ENCODE measurements around the gene CD48. TPM values are rescaled to one million over a fixed set of nuclear protein-coding genes. Genes with fewer than 3 reads are reported as not detected.

CD48 gene
- total and polyA plus RNA-seq, 4 donors: 2.5 to 10.0 (median 5.1) TPM

- WGBS: 87% methylated on average over 5 of the region's 5 CpGs
- H3K4me3 ChIP-seq (ENCODE audit: low read depth in 1 of 3, low read length in 3 of 3): no peak overlapping the region
- no peak overlapping the region for H3K27ac ChIP-seq (ENCODE audit: low read depth in 1 of 2, low read length in 2 of 2)
- no peaks in the 10 kb centered on the region for H3K27me3 ChIP-seq (ENCODE audit: control insufficient read depth in 4 of 4, insufficient read depth in 4 of 4, low read length in 3 of 4)
- TF ChIP-seq EGR1 (IDR thresholded peaks at IDR 0.05; ENCODE audit: low read depth in 2 of 2) (no peak), REST (IDR thresholded peaks at IDR 0.05) (no peak), NR2F2 (IDR thresholded peaks at IDR 0.05) (no peak), FOXA2 (IDR thresholded peaks at IDR 0.05) (no peak), GABPA (IDR thresholded peaks at IDR 0.05 in 1 of 2, conservative IDR thresholded peaks at IDR 0.05 in 1 of 2) (no peak), HNF4A (conservative IDR thresholded peaks at IDR 0.05) (no peak), JUND (IDR thresholded peaks at IDR 0.05) (no peak), FOXA1 (IDR thresholded peaks at IDR 0.05) (no peak), YY1 (IDR thresholded peaks at IDR 0.05) (no peak), HNF4G (IDR thresholded peaks at IDR 0.05) (no peak), TAF1 (conservative IDR thresholded peaks at IDR 0.05) (no peak)
- TF ChIP-seq, protein P1, sequence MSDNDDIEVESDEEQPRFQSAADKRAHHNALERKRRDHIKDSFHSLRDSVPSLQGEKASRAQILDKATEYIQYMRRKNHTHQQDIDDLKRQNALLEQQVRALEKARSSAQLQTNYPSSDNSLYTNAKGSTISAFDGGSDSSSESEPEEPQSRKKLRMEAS (IDR thresholded peaks at IDR 0.05): no peak
- TF ChIP-seq, protein P2, sequence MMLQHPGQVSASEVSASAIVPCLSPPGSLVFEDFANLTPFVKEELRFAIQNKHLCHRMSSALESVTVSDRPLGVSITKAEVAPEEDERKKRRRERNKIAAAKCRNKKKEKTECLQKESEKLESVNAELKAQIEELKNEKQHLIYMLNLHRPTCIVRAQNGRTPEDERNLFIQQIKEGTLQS (IDR thresholded peaks at IDR 0.05): no peak
- peaks cover 0 to 2% (median under 1%) of the 10 kb centered on the region in 4 donors for H3K9me3 ChIP-seq (ENCODE audit: control insufficient read depth in 4 of 4, low read length in 3 of 4)
- H3K36me3 ChIP-seq (ENCODE audit: control insufficient read depth in 4 of 4, insufficient read depth in 3 of 4, low read depth in 1 of 4, low read length in 3 of 4): no peaks in the 10 kb centered on the region
- H3K9ac ChIP-seq (ENCODE audit: low read depth in 1 of 2, low read length in 2 of 2): no peak overlapping the region
- no peaks in the 10 kb centered on the region for H3K4me1 ChIP-seq (ENCODE audit: control insufficient read depth in 4 of 4, insufficient read depth in 4 of 4, low read length in 3 of 4)
- DNase-seq (ENCODE audit: low spot score): no peak
Measured at GRCh38 chr1:160740133-160740688, 28.6 kb upstream of the CD48 start.

DNA sequence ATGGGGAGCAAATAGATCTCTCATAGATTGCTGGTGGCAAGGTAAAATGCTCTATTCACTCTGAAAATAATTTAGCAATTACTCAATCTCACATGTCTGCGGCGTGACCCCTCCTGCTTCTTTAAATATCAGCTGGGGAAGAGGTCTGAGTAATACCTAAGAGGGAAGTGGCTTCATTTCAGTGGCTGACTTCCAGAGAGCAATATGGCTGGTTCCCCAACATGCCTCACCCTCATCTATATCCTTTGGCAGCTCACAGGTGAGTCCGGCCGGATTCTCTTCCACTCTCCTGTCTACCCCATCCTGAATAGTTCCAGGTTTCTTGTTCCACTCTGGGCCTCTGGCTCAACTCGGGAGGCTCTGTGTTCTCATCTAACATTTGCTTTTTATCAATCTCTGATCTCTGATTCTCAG, 27.5 kb upstream of the CD48 start, which contains the start of gene SLAMF7:
Gene SLAMF7 (plus strand): TSS at position 150 of the 414 bp plus-strand sequence. CDS start 55 bp downstream, at position 205.
- no peaks in the 10 kb centered on the region for H3K36me3 ChIP-seq (ENCODE audit: control insufficient read depth in 4 of 4, insufficient read depth in 3 of 4, low read depth in 1 of 4, low read length in 3 of 4)
- peak within 1 kb of the TSS in 1 of 2 donors; percentile 3 for H3K9ac ChIP-seq (ENCODE audit: low read depth in 1 of 2, low read length in 2 of 2)
- no peak for DNase-seq (ENCODE audit: low spot score)
- 75% methylated on average over 5 of the region's 5 CpGs for WGBS
- no peak within 1 kb of the TSS for H3K4me3 ChIP-seq (ENCODE audit: low read depth in 1 of 3, low read length in 3 of 3)
- no peak for TF ChIP-seq RAD21 (IDR thresholded peaks at IDR 0.05)
- peak; percentile 22 for TF ChIP-seq YY1 (IDR thresholded peaks at IDR 0.05)
- no peaks in the 10 kb centered on the region for H3K4me1 ChIP-seq (ENCODE audit: control insufficient read depth in 4 of 4, insufficient read depth in 4 of 4, low read length in 3 of 4)
- H3K9me3 ChIP-seq (ENCODE audit: control insufficient read depth in 4 of 4, low read length in 3 of 4): peaks cover 0 to 3% (median under 1%) of the 10 kb centered on the region in 4 donors
- no peaks in the 10 kb centered on the region for H3K27me3 ChIP-seq (ENCODE audit: control insufficient read depth in 4 of 4, insufficient read depth in 4 of 4, low read length in 3 of 4)
- peak within 1 kb of the TSS in 1 of 2 donors; percentile 39 for H3K27ac ChIP-seq (ENCODE audit: low read depth in 1 of 2, low read length in 2 of 2)

DNA sequence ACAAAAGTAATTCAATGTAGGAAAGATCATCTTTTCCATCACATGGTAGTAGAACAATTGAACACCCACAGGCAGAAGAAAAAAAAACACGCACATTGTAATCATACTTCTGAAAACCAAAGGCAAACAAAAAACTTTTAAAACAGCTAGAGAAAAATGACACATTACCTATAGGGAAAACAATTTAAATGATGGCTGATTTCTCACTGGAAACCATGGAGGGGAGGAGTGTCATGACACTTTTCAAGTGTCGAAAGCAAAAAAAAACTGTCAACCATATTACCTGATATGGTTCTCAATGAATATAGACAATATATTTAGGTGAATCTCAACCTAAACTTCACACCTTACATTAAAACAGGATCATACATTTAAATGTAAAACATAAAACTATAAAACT, 26.6 kb upstream of the CD48 start:
- H3K4me3 ChIP-seq (ENCODE audit: low read depth in 1 of 3, low read length in 3 of 3): no peak overlapping the region
- WGBS: 90% methylated on average over 2 of the region's 2 CpGs
- no peaks in the 10 kb centered on the region for H3K27me3 ChIP-seq (ENCODE audit: control insufficient read depth in 4 of 4, insufficient read depth in 4 of 4, low read length in 3 of 4)
- no peak for DNase-seq (ENCODE audit: low spot score)
- no peaks in the 10 kb centered on the region for H3K4me1 ChIP-seq (ENCODE audit: control insufficient read depth in 4 of 4, insufficient read depth in 4 of 4, low read length in 3 of 4)
- H3K9ac ChIP-seq (ENCODE audit: low read depth in 1 of 2, low read length in 2 of 2): no peak overlapping the region
- no peak overlapping the region for H3K27ac ChIP-seq (ENCODE audit: low read depth in 1 of 2, low read length in 2 of 2)
- H3K36me3 ChIP-seq (ENCODE audit: control insufficient read depth in 4 of 4, insufficient read depth in 3 of 4, low read depth in 1 of 4, low read length in 3 of 4): no peaks in the 10 kb centered on the region
- H3K9me3 ChIP-seq (ENCODE audit: control insufficient read depth in 4 of 4, low read length in 3 of 4): peaks cover 0 to 3% (median under 1%) of the 10 kb centered on the region in 4 donors
- TF ChIP-seq JUND (IDR thresholded peaks at IDR 0.05) (no peak), GABPA (IDR thresholded peaks at IDR 0.05 in 1 of 2, conservative IDR thresholded peaks at IDR 0.05 in 1 of 2) (no peak), EGR1 (IDR thresholded peaks at IDR 0.05; ENCODE audit: low read depth in 2 of 2) (no peak), HNF4G (IDR thresholded peaks at IDR 0.05) (no peak), TAF1 (conservative IDR thresholded peaks at IDR 0.05) (no peak), HNF4A (conservative IDR thresholded peaks at IDR 0.05) (no peak), NR2F2 (IDR thresholded peaks at IDR 0.05) (no peak), YY1 (IDR thresholded peaks at IDR 0.05) (no peak), REST (IDR thresholded peaks at IDR 0.05) (no peak)
- TF ChIP-seq, protein P1 (IDR thresholded peaks at IDR 0.05): no peak
- TF ChIP-seq, protein P2 (IDR thresholded peaks at IDR 0.05): no peak
- TF ChIP-seq, protein P3, sequence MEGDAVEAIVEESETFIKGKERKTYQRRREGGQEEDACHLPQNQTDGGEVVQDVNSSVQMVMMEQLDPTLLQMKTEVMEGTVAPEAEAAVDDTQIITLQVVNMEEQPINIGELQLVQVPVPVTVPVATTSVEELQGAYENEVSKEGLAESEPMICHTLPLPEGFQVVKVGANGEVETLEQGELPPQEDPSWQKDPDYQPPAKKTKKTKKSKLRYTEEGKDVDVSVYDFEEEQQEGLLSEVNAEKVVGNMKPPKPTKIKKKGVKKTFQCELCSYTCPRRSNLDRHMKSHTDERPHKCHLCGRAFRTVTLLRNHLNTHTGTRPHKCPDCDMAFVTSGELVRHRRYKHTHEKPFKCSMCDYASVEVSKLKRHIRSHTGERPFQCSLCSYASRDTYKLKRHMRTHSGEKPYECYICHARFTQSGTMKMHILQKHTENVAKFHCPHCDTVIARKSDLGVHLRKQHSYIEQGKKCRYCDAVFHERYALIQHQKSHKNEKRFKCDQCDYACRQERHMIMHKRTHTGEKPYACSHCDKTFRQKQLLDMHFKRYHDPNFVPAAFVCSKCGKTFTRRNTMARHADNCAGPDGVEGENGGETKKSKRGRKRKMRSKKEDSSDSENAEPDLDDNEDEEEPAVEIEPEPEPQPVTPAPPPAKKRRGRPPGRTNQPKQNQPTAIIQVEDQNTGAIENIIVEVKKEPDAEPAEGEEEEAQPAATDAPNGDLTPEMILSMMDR (IDR thresholded peaks at IDR 0.05; ENCODE audit: low read depth, low read length, missing input control): no peak

All from liver (tissue), 9 donors.